HEK293 (cell line): ENCODE data around the gene SLC9A2.

Experiments used
- CTCF ChIA-PET: fragments of 350-600 bp; formaldehyde crosslinking; extraction: SDS; loops from one replicate; lab custom pipeline; 2021; ENCODE audit warnings: antibody characterized with exemption; lab: Yijun Ruan, JAX
- POLR2A ChIA-PET: fragments of 300-600 bp; formaldehyde crosslinking; extraction: SDS; loops from one replicate; lab custom pipeline; 2020; ENCODE audit warnings: antibody characterized with exemption, inconsistent platforms; lab: Yijun Ruan, JAX
- H3K27ac ChIP-seq: fragments of 200-500 bp; sonication (Bioruptor generic); 2 replicates; pipeline ENCODE4 v1.5.1; 2014; ENCODE audit warnings: low read depth, low read length, control low read depth, inconsistent platforms; ENCODE audit errors: extremely low read depth
- H3K36me3 ChIP-seq, 2 experiments: fragments of 200-500 bp in 1 of 2; sonication (Bioruptor generic) in 1 of 2; 1 replicate in 1 of 2; 2 replicates in 1 of 2; pipeline ENCODE4 v1.5.1; 2014 to 2017; ENCODE audit warnings: inconsistent platforms in 2 of 2, low read length in 2 of 2; ENCODE audit not compliant: control insufficient read depth in 2 of 2, insufficient read depth in 1 of 2
- H3K4me1 ChIP-seq: fragments of 200-500 bp; sonication (Bioruptor generic); 2 replicates; pipeline ENCODE4 v1.5.1; 2014; ENCODE audit warnings: mild to moderate bottlenecking, low read length, inconsistent platforms; ENCODE audit not compliant: control insufficient read depth, insufficient read depth
- H3K4me3 ChIP-seq: 2 replicates; pipeline ENCODE4 v1.5.1; 2011; ENCODE audit warnings: low read depth, mild to moderate bottlenecking, control low read depth, low read length, moderate library complexity
- H3K9me3 ChIP-seq: fragments of 200-500 bp; sonication (Bioruptor generic); 2 replicates; pipeline ENCODE4 v1.5.1; 2014; ENCODE audit warnings: low read depth, low read length, inconsistent platforms; ENCODE audit not compliant: control insufficient read depth, insufficient read depth
- EGR2 ChIP-seq: fragments of 450-650 bp; formaldehyde crosslinking; IDR thresholded peaks from 2 replicates; pipeline ENCODE4 v1.5.1; 2016; ENCODE audit warnings: low read depth, missing biosample characterization, missing genetic modification characterization
- KLF9 ChIP-seq: fragments of 450-650 bp; formaldehyde crosslinking; IDR thresholded peaks from 2 replicates; pipeline ENCODE4 v1.5.1; 2016; ENCODE audit warnings: missing biosample characterization, missing genetic modification characterization, low read depth
- SETDB1 ChIP-seq: IDR thresholded peaks from one replicate; pipeline ENCODE4 v1.6.1; 2017; ENCODE audit warnings: mild to moderate bottlenecking, low read length, moderate library complexity, mixed read lengths; ENCODE audit not compliant: insufficient read length
- TCF7L2 ChIP-seq: IDR thresholded peaks from 2 replicates; pipeline ENCODE4 v1.6.1; 2011; ENCODE audit warnings: low read depth, mild to moderate bottlenecking, inconsistent platforms, low read length, moderate library complexity, borderline replicate concordance
- TRIM28 ChIP-seq: IDR thresholded peaks from 2 replicates; pipeline ENCODE4 v1.6.1; 2011; ENCODE audit warnings: low read length, control low read depth, borderline replicate concordance
- ZBTB1 ChIP-seq: fragments of 450-650 bp; formaldehyde crosslinking; IDR thresholded peaks from 2 replicates; pipeline ENCODE4 v1.5.1; 2016; ENCODE audit warnings: missing biosample characterization, missing genetic modification characterization
- ZFP69B ChIP-seq: fragments of 450-650 bp; formaldehyde crosslinking; IDR thresholded peaks from 2 replicates; pipeline ENCODE4 v1.5.1; 2016; ENCODE audit warnings: missing biosample characterization, missing genetic modification characterization
- ZNF202 ChIP-seq: fragments of 450-650 bp; formaldehyde crosslinking; IDR thresholded peaks from 2 replicates; pipeline ENCODE4 v1.5.1; 2016; ENCODE audit warnings: missing biosample characterization, missing genetic modification characterization, borderline replicate concordance
- ZNF223 ChIP-seq: fragments of 450-650 bp; formaldehyde crosslinking; IDR thresholded peaks from 2 replicates; pipeline ENCODE4 v1.5.1; 2016; ENCODE audit warnings: missing biosample characterization, missing genetic modification characterization
- ZNF302 ChIP-seq: fragments of 450-650 bp; formaldehyde crosslinking; IDR thresholded peaks from 2 replicates; pipeline ENCODE4 v1.5.1; 2016; ENCODE audit warnings: missing biosample characterization, missing genetic modification characterization, low read depth
- ZNF341 ChIP-seq: fragments of 450-650 bp; formaldehyde crosslinking; IDR thresholded peaks from 2 replicates; pipeline ENCODE4; 2016; ENCODE audit warnings: low read depth, missing biosample characterization, missing genetic modification characterization
- ZNF354C ChIP-seq: fragments of 450-650 bp; formaldehyde crosslinking; IDR thresholded peaks from 2 replicates; pipeline ENCODE4 v1.5.1; 2016; ENCODE audit warnings: missing biosample characterization, missing genetic modification characterization, low read depth, borderline replicate concordance
- ZNF544 ChIP-seq: fragments of 450-650 bp; formaldehyde crosslinking; IDR thresholded peaks from 2 replicates; pipeline ENCODE4 v1.5.0; 2017; ENCODE audit warnings: missing biosample characterization, missing genetic modification characterization
- ZNF558 ChIP-seq: fragments of 450-650 bp; formaldehyde crosslinking; IDR thresholded peaks from 2 replicates; pipeline ENCODE4 v1.5.1; 2016; ENCODE audit warnings: missing biosample characterization, missing genetic modification characterization
- ZNF654 ChIP-seq: fragments of 450-650 bp; formaldehyde crosslinking; IDR thresholded peaks from 2 replicates; pipeline ENCODE4 v1.5.1; 2016; ENCODE audit warnings: low read depth, missing biosample characterization, missing genetic modification characterization
- ZNF785 ChIP-seq: fragments of 450-650 bp; formaldehyde crosslinking; IDR thresholded peaks from 2 replicates; pipeline ENCODE4 v1.5.1; 2016; ENCODE audit warnings: missing biosample characterization, missing genetic modification characterization
- ZNF843 ChIP-seq: fragments of 450-650 bp; formaldehyde crosslinking; IDR thresholded peaks from 2 replicates; pipeline ENCODE4 v1.5.1; 2016; ENCODE audit warnings: missing biosample characterization, missing genetic modification characterization
- TF ChIP-seq, protein P1 (sequence below): fragments of 450-650 bp; formaldehyde crosslinking; conservative IDR thresholded peaks from 2 replicates; pipeline ENCODE4 v1.5.1; 2016; ENCODE audit warnings: low read depth, missing biosample characterization, missing genetic modification characterization
- TF ChIP-seq, protein P2 (sequence below): fragments of 450-650 bp; formaldehyde crosslinking; IDR thresholded peaks from 2 replicates; pipeline ENCODE4 v1.5.1; 2016; ENCODE audit warnings: missing biosample characterization, missing genetic modification characterization, borderline replicate concordance
- TF ChIP-seq, protein P3 (sequence below): fragments of 450-650 bp; IDR thresholded peaks from 2 replicates; pipeline ENCODE4 v1.5.1; 2018; ENCODE audit warnings: missing biosample characterization, missing genetic modification characterization

The SLC9A2 gene

DNA sequence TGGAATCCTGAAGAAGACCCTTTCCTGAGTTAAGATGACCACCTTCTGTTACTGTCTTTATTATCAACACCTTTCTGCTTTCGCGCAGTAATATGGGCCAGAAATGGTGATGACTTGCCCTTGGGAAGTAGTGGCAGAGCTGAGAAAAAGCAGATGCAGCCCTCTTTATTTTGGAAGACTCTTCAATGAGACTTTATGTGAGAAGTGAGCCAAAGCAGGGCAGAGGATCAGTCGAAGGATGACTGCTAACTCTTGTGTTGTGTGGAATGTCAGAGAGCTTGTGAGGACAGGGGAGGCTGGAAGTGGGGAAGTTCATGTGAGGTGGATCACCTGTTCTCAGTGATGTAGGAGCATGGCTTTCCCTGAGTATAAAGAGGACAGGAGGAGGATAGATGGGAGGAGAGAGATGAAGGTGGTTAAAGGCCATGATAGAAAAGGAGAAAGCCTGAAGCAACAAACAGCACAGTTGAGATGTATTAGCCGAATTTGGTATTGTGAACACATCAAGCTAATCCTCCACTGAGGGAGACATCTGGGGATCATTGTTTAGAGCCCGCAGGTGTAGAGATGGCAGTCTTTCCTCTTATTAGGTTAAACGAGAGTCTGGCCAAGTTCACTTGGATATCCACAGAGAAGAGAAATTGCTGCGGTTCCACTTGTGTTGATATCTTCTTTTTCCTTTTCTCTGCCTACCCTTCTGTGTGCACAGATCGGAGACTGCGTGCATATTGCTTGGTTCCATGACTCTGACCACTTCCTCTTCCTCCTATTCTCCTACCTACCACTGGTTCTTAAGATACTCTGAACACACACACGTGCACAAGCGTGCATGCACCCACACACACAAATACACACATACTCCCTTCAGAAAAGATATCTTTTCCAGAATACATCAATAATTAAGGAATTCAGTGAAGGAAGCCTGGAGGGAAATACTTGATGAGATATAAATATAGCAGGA lies 67.4 kb downstream of the SLC9A2 start:
- H3K36me3 ChIP-seq: no peaks in the 10 kb centered on the region
- H3K4me1 ChIP-seq: no peaks in the 10 kb centered on the region
- TF ChIP-seq ZNF654 (tag by site-specific recombination): no peak
- no peak for TF ChIP-seq SETDB1
- no peak for TF ChIP-seq ZNF558 (tag by site-specific recombination)
- TF ChIP-seq TCF7L2: no peak
- no peak overlapping the region for H3K27ac ChIP-seq
- CTCF ChIA-PET: no interaction called here
- H3K9me3 ChIP-seq: no peaks in the 10 kb centered on the region
- no peak overlapping the region for H3K4me3 ChIP-seq
- POLR2A ChIA-PET: no interaction called here

DNA sequence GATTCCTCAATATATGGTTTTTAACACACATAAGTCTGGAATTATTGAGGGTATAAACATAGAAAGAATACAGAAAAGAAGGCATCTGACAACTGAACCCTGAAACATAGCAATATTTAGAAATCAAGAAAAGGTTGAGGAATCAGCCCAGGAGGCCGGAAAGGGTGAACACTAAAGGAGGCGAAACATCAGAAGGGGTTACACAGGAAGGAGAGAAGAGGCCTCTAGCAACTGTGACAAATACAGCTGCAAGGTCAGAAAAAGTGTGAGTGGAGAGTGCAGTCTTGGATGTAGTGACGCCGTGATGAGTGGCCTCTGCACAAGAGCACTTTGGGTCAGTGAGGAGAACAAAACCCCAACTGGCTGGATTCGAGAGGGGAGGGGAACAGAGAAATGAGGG lies 70.7 kb downstream of the SLC9A2 start:
- no peaks in the 10 kb centered on the region for H3K4me1 ChIP-seq
- no peaks in the 10 kb centered on the region for H3K36me3 ChIP-seq
- no peak overlapping the region for H3K4me3 ChIP-seq
- CTCF ChIA-PET: no interaction called here
- POLR2A ChIA-PET: no interaction called here
- no peak for TF ChIP-seq ZFP69B (tag by site-specific recombination)
- TF ChIP-seq KLF9: no peak
- no peak for TF ChIP-seq ZNF785 (tag by site-specific recombination)
- no peak for TF ChIP-seq ZNF843 (tag by site-specific recombination)
- TF ChIP-seq, protein P1, sequence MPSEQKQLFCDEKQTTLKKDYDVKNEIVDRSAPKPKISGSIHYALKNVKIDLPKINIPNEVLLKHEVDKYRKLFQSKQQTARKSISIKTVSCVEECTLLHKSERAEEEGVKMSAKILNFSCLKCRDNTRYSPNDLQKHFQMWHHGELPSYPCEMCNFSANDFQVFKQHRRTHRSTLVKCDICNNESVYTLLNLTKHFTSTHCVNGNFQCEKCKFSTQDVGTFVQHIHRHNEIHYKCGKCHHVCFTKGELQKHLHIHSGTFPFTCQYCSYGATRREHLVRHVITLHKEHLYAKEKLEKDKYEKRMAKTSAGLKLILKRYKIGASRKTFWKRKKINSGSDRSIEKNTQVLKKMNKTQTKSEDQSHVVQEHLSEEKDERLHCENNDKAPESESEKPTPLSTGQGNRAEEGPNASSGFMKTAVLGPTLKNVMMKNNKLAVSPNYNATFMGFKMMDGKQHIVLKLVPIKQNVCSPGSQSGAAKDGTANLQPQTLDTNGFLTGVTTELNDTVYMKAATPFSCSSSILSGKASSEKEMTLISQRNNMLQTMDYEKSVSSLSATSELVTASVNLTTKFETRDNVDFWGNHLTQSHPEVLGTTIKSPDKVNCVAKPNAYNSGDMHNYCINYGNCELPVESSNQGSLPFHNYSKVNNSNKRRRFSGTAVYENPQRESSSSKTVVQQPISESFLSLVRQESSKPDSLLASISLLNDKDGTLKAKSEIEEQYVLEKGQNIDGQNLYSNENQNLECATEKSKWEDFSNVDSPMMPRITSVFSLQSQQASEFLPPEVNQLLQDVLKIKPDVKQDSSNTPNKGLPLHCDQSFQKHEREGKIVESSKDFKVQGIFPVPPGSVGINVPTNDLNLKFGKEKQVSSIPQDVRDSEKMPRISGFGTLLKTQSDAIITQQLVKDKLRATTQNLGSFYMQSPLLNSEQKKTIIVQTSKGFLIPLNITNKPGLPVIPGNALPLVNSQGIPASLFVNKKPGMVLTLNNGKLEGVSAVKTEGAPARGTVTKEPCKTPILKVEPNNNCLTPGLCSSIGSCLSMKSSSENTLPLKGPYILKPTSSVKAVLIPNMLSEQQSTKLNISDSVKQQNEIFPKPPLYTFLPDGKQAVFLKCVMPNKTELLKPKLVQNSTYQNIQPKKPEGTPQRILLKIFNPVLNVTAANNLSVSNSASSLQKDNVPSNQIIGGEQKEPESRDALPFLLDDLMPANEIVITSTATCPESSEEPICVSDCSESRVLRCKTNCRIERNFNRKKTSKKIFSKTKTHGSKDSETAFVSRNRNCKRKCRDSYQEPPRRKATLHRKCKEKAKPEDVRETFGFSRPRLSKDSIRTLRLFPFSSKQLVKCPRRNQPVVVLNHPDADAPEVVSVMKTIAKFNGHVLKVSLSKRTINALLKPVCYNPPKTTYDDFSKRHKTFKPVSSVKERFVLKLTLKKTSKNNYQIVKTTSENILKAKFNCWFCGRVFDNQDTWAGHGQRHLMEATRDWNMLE (tag by site-specific recombination): no peak
- no peak for TF ChIP-seq ZNF544 (tag by site-specific recombination)
- TF ChIP-seq ZNF223 (tag by site-specific recombination): no peak
- no peak for TF ChIP-seq ZBTB1
- TF ChIP-seq, protein P2, sequence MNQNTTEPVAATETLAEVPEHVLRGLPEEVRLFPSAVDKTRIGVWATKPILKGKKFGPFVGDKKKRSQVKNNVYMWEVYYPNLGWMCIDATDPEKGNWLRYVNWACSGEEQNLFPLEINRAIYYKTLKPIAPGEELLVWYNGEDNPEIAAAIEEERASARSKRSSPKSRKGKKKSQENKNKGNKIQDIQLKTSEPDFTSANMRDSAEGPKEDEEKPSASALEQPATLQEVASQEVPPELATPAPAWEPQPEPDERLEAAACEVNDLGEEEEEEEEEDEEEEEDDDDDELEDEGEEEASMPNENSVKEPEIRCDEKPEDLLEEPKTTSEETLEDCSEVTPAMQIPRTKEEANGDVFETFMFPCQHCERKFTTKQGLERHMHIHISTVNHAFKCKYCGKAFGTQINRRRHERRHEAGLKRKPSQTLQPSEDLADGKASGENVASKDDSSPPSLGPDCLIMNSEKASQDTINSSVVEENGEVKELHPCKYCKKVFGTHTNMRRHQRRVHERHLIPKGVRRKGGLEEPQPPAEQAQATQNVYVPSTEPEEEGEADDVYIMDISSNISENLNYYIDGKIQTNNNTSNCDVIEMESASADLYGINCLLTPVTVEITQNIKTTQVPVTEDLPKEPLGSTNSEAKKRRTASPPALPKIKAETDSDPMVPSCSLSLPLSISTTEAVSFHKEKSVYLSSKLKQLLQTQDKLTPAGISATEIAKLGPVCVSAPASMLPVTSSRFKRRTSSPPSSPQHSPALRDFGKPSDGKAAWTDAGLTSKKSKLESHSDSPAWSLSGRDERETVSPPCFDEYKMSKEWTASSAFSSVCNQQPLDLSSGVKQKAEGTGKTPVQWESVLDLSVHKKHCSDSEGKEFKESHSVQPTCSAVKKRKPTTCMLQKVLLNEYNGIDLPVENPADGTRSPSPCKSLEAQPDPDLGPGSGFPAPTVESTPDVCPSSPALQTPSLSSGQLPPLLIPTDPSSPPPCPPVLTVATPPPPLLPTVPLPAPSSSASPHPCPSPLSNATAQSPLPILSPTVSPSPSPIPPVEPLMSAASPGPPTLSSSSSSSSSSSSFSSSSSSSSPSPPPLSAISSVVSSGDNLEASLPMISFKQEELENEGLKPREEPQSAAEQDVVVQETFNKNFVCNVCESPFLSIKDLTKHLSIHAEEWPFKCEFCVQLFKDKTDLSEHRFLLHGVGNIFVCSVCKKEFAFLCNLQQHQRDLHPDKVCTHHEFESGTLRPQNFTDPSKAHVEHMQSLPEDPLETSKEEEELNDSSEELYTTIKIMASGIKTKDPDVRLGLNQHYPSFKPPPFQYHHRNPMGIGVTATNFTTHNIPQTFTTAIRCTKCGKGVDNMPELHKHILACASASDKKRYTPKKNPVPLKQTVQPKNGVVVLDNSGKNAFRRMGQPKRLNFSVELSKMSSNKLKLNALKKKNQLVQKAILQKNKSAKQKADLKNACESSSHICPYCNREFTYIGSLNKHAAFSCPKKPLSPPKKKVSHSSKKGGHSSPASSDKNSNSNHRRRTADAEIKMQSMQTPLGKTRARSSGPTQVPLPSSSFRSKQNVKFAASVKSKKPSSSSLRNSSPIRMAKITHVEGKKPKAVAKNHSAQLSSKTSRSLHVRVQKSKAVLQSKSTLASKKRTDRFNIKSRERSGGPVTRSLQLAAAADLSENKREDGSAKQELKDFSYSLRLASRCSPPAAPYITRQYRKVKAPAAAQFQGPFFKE (tag by site-specific recombination): no peak
- no peak for TF ChIP-seq TRIM28
- TF ChIP-seq, protein P3, sequence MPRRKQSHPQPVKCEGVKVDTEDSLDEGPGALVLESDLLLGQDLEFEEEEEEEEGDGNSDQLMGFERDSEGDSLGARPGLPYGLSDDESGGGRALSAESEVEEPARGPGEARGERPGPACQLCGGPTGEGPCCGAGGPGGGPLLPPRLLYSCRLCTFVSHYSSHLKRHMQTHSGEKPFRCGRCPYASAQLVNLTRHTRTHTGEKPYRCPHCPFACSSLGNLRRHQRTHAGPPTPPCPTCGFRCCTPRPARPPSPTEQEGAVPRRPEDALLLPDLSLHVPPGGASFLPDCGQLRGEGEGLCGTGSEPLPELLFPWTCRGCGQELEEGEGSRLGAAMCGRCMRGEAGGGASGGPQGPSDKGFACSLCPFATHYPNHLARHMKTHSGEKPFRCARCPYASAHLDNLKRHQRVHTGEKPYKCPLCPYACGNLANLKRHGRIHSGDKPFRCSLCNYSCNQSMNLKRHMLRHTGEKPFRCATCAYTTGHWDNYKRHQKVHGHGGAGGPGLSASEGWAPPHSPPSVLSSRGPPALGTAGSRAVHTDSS (tag by site-specific recombination): no peak
- no peak for TF ChIP-seq ZNF654 (tag by site-specific recombination)
- TF ChIP-seq ZNF202 (tag by site-specific recombination): no peak
- TF ChIP-seq ZNF354C (tag by site-specific recombination): no peak
- TF ChIP-seq EGR2 (tag by site-specific recombination): no peak
- no peak for TF ChIP-seq ZNF341
- TF ChIP-seq ZNF302 (tag by site-specific recombination): no peak
- TF ChIP-seq, all 188 proteins: peak for 0
- Histone ChIP-seq H3K9me3 (no peaks in the 10 kb centered on the region), H3K27ac (no peak overlapping the region)
